ENCODE data around the gene APH1B. TPM values are rescaled to one million over a fixed set of nuclear protein-coding genes. Genes with fewer than 3 reads are reported as not detected.

The APH1B gene
- total RNA-seq, 1 donor: 17.7 TPM

GRCh38 chr15:63263519-63263918 is 13.9 kb upstream of the APH1B start:
- Histone ChIP-seq H2AFZ (ENCODE audit: low read length) (no peak overlapping the region), H4K20me1 (ENCODE audit: insufficient read depth, low read length) (no peaks in the 10 kb centered on the region), H3K27me3 (ENCODE audit: insufficient read depth, low read length) (no peaks in the 10 kb centered on the region), H3K27ac (ENCODE audit: low read depth, low read length) (no peak overlapping the region), H3K4me3 (ENCODE audit: insufficient read depth, low read length) (no peak overlapping the region), H3K4me1 (ENCODE audit: insufficient read depth, low read length) (no peaks in the 10 kb centered on the region), H3K9me3 (ENCODE audit: low read depth, low read length) (no peaks in the 10 kb centered on the region), H3K4me2 (ENCODE audit: insufficient read depth, low read length) (no peak overlapping the region), H3K79me2 (ENCODE audit: insufficient read depth, low read length) (no peaks in the 10 kb centered on the region), H3K36me3 (ENCODE audit: insufficient read depth, low read length) (peaks cover 24% of the 10 kb centered on the region)
- TF ChIP-seq CTCF (IDR thresholded peaks at IDR 0.05; ENCODE audit: extremely low read depth, low read depth, low read length): no peak
- no peak for DNase-seq (ENCODE audit: insufficient read length, low spot score, missing footprints)

- H3K36me3 ChIP-seq (ENCODE audit: insufficient read depth, low read length): peaks cover 24% of the 10 kb centered on the region
- no peak overlapping the region for H3K27ac ChIP-seq (ENCODE audit: low read depth, low read length)
- H3K79me2 ChIP-seq (ENCODE audit: insufficient read depth, low read length): no peaks in the 10 kb centered on the region
- H3K4me3 ChIP-seq (ENCODE audit: insufficient read depth, low read length): no peak overlapping the region
- DNase-seq (ENCODE audit: insufficient read length, low spot score, missing footprints): no peak
- no peaks in the 10 kb centered on the region for H3K9me3 ChIP-seq (ENCODE audit: low read depth, low read length)
- H3K4me2 ChIP-seq (ENCODE audit: insufficient read depth, low read length): no peak overlapping the region
- H3K4me1 ChIP-seq (ENCODE audit: insufficient read depth, low read length): no peaks in the 10 kb centered on the region
- H3K27me3 ChIP-seq (ENCODE audit: insufficient read depth, low read length): no peaks in the 10 kb centered on the region
- TF ChIP-seq CTCF (IDR thresholded peaks at IDR 0.05; ENCODE audit: extremely low read depth, low read depth, low read length): no peak
- no peak overlapping the region for H2AFZ ChIP-seq (ENCODE audit: low read length)
- H4K20me1 ChIP-seq (ENCODE audit: insufficient read depth, low read length): no peaks in the 10 kb centered on the region
Observed at GRCh38 chr15:63264688-63265293, 12.6 kb upstream of the APH1B start.

- Histone ChIP-seq H3K4me1 (ENCODE audit: insufficient read depth, low read length) (peaks cover 11% of the 10 kb centered on the region), H3K4me3 (ENCODE audit: insufficient read depth, low read length) (no peak overlapping the region), H3K79me2 (ENCODE audit: insufficient read depth, low read length) (peaks cover 2% of the 10 kb centered on the region), H3K9me3 (ENCODE audit: low read depth, low read length) (no peaks in the 10 kb centered on the region), H3K4me2 (ENCODE audit: insufficient read depth, low read length) (no peak overlapping the region), H2AFZ (ENCODE audit: low read length) (no peak overlapping the region), H4K20me1 (ENCODE audit: insufficient read depth, low read length) (no peaks in the 10 kb centered on the region), H3K27ac (ENCODE audit: low read depth, low read length) (no peak overlapping the region), H3K27me3 (ENCODE audit: insufficient read depth, low read length) (no peaks in the 10 kb centered on the region), H3K36me3 (ENCODE audit: insufficient read depth, low read length) (no peaks in the 10 kb centered on the region)
- no peak for DNase-seq (ENCODE audit: insufficient read length, low spot score, missing footprints)
- TF ChIP-seq CTCF (IDR thresholded peaks at IDR 0.05; ENCODE audit: extremely low read depth, low read depth, low read length): no peak
Observed at GRCh38 chr15:63274427-63274826, 3.0 kb upstream of the APH1B start.

- no peaks in the 10 kb centered on the region for H4K20me1 ChIP-seq (ENCODE audit: insufficient read depth, low read length)
- H3K4me2 ChIP-seq (ENCODE audit: insufficient read depth, low read length): peak overlapping the region; percentile 96
- H3K4me3 ChIP-seq (ENCODE audit: insufficient read depth, low read length): peak overlapping the region; percentile 78
- no peaks in the 10 kb centered on the region for H3K9me3 ChIP-seq (ENCODE audit: low read depth, low read length)
- H3K27me3 ChIP-seq (ENCODE audit: insufficient read depth, low read length): no peaks in the 10 kb centered on the region
- H3K27ac ChIP-seq (ENCODE audit: low read depth, low read length): peak overlapping the region; percentile 80
- no peak for TF ChIP-seq CTCF (IDR thresholded peaks at IDR 0.05; ENCODE audit: extremely low read depth, low read depth, low read length)
- peaks cover 9% of the 10 kb centered on the region for H3K36me3 ChIP-seq (ENCODE audit: insufficient read depth, low read length)
- DNase-seq (ENCODE audit: insufficient read length, low spot score, missing footprints): peak; percentile 48
- peak overlapping the region; percentile 81 for H2AFZ ChIP-seq (ENCODE audit: low read length)
- peaks cover 11% of the 10 kb centered on the region for H3K4me1 ChIP-seq (ENCODE audit: insufficient read depth, low read length)
- H3K79me2 ChIP-seq (ENCODE audit: insufficient read depth, low read length): peaks cover 2% of the 10 kb centered on the region
Observed at GRCh38 chr15:63276342-63277037, 915 bp upstream of the APH1B start.
